Ishikawa (cell line): ENCODE results near the gene MYLK.

Experiments used
- CEBPB ChIP-seq: IDR thresholded peaks from 2 replicates; pipeline ENCODE4 v1.6.1; 2012
- CREB1 ChIP-seq: IDR thresholded peaks from 2 replicates; pipeline ENCODE4 v1.6.1; 2012; ENCODE audit warnings: low read depth
- EGR1 ChIP-seq: IDR thresholded peaks from 2 replicates; pipeline ENCODE4 v1.6.1; 2012
- EP300 ChIP-seq: IDR thresholded peaks from 2 replicates; pipeline ENCODE4 v1.6.1; 2012; ENCODE audit warnings: borderline replicate concordance
- FOXM1 ChIP-seq: IDR thresholded peaks from 2 replicates; pipeline ENCODE4 v1.6.1; 2012; ENCODE audit warnings: low read depth, borderline replicate concordance
- NFIC ChIP-seq: IDR thresholded peaks from 2 replicates; pipeline ENCODE4 v1.6.1; 2012
- RAD21 ChIP-seq: IDR thresholded peaks from 2 replicates; pipeline ENCODE4 v1.6.1; 2012; ENCODE audit warnings: low read depth
- TAF1 ChIP-seq: IDR thresholded peaks from 2 replicates; pipeline ENCODE4 v1.6.1; 2012; ENCODE audit warnings: low read depth, mild to moderate bottlenecking
- TCF12 ChIP-seq: IDR thresholded peaks from 2 replicates; pipeline ENCODE4 v1.6.1; 2012; ENCODE audit warnings: low read depth
- TEAD4 ChIP-seq: IDR thresholded peaks from 2 replicates; pipeline ENCODE4 v1.6.1; 2012
- YY1 ChIP-seq: IDR thresholded peaks from 2 replicates; pipeline ENCODE4 v1.6.1; 2012; ENCODE audit warnings: low read depth
- ZBTB7A ChIP-seq: IDR thresholded peaks from 2 replicates; pipeline ENCODE4 v1.6.1; 2012; ENCODE audit warnings: low read depth
- TF ChIP-seq, protein P1 (sequence below): IDR thresholded peaks from 2 replicates; pipeline ENCODE4 v1.6.1; 2012
- TF ChIP-seq, protein P2 (sequence below): IDR thresholded peaks from 2 replicates; pipeline ENCODE4 v1.6.1; 2012; ENCODE audit warnings: low read depth, mild to moderate bottlenecking
- TF ChIP-seq, protein P3 (sequence below): IDR thresholded peaks from 2 replicates; pipeline ENCODE4 v1.6.1; 2012

MYLK gene

DNA sequence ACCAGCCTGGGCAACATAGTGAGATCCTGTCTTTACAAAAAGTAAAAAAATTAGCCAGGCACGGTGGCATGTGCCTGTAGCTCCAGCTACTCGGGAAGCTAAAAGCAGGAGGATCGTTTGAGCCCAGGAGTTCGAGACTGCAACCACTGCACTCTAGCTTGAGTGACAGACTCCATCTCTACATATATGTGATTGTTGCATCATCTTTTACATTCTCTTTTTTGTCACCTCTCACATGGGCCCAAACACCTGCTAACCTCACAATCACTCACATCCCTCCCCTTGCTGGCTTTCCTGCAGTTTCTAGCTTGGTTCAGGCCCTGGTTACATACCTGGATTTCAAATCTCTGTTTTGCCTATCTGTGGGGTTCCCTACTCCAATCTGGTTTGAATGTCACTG lies 19.4 kb downstream of the MYLK start:
- TF ChIP-seq, protein P1, sequence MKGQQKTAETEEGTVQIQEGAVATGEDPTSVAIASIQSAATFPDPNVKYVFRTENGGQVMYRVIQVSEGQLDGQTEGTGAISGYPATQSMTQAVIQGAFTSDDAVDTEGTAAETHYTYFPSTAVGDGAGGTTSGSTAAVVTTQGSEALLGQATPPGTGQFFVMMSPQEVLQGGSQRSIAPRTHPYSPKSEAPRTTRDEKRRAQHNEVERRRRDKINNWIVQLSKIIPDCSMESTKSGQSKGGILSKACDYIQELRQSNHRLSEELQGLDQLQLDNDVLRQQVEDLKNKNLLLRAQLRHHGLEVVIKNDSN = no peak
- TF ChIP-seq YY1 (no peak), CREB1 (no peak), RAD21 (no peak), TAF1 (no peak), FOXM1 (no peak), TCF12 (no peak), ZBTB7A (no peak), NFIC (no peak), EGR1 (no peak), TEAD4 (no peak), CEBPB (no peak)
- TF ChIP-seq, protein P2, sequence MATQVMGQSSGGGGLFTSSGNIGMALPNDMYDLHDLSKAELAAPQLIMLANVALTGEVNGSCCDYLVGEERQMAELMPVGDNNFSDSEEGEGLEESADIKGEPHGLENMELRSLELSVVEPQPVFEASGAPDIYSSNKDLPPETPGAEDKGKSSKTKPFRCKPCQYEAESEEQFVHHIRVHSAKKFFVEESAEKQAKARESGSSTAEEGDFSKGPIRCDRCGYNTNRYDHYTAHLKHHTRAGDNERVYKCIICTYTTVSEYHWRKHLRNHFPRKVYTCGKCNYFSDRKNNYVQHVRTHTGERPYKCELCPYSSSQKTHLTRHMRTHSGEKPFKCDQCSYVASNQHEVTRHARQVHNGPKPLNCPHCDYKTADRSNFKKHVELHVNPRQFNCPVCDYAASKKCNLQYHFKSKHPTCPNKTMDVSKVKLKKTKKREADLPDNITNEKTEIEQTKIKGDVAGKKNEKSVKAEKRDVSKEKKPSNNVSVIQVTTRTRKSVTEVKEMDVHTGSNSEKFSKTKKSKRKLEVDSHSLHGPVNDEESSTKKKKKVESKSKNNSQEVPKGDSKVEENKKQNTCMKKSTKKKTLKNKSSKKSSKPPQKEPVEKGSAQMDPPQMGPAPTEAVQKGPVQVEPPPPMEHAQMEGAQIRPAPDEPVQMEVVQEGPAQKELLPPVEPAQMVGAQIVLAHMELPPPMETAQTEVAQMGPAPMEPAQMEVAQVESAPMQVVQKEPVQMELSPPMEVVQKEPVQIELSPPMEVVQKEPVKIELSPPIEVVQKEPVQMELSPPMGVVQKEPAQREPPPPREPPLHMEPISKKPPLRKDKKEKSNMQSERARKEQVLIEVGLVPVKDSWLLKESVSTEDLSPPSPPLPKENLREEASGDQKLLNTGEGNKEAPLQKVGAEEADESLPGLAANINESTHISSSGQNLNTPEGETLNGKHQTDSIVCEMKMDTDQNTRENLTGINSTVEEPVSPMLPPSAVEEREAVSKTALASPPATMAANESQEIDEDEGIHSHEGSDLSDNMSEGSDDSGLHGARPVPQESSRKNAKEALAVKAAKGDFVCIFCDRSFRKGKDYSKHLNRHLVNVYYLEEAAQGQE = no peak
- TF ChIP-seq, protein P3, sequence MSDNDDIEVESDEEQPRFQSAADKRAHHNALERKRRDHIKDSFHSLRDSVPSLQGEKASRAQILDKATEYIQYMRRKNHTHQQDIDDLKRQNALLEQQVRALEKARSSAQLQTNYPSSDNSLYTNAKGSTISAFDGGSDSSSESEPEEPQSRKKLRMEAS = no peak

DNA sequence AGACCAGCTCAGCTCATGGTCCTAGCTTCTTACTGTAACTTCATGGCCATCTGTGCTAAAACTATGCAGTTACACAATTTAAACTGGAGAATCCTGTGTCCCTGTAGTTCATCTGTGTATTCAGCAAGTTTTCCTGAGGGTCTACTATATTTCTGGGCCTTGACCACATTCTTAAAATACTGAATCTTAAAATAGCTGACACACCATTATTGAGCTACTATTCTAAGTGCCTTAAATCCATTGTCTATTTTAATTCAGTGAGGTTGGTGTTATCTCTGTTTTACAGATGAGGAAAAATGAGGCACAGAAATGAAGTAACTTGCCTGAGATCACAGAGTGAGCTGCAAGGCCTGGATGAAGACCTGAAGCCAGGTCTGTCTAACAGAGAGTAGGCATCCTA lies 22.0 kb downstream of the MYLK start:
- TF ChIP-seq CEBPB (no peak), EGR1 (no peak), NFIC (no peak)

DNA sequence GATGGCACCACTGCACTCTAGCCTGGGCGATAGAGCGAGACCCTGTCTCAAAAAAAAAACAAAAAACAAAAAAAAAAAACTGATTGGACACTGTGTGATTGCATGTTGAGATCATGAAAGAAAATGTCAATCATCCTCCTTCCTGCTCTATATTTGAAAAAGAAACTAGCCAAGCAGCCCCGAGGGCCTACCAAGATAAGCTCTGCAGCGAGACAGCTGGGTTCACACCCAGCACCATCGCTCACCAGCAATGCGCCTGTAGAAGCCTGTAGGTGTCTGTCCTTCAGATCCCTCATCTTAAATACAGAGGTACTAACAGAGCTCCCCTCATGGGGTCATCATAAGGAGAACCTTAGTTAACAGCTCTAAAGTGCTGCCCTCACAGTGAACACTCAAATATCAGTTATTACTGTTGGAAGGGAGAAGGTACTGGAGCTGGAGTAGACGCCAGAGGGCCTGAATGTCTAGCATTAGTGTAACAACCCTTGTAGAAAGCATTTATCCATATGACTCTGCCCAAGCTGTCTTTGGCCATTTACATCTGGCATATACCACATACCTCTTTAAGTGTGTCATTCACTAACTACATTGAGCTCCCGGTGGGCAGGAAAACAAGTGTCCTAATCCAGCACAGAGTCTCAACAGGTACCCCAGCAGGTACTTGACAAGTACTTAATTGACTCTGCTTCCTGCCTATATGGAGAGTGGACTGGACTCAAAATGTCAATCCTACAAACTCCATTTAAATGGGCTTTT lies 22.9 kb downstream of the MYLK start:
- no peak for TF ChIP-seq TAF1
- TF ChIP-seq, protein P2 = no peak
- TF ChIP-seq YY1 = no peak
- TF ChIP-seq ZBTB7A = no peak
- no peak for TF ChIP-seq FOXM1
- TF ChIP-seq EGR1 = no peak
- no peak for TF ChIP-seq RAD21
- TF ChIP-seq CEBPB = no peak
- no peak for TF ChIP-seq CREB1
- TF ChIP-seq, protein P1 = no peak
- no peak for TF ChIP-seq EP300
- no peak for TF ChIP-seq TEAD4
- TF ChIP-seq, protein P3 = no peak
- no peak for TF ChIP-seq NFIC

DNA sequence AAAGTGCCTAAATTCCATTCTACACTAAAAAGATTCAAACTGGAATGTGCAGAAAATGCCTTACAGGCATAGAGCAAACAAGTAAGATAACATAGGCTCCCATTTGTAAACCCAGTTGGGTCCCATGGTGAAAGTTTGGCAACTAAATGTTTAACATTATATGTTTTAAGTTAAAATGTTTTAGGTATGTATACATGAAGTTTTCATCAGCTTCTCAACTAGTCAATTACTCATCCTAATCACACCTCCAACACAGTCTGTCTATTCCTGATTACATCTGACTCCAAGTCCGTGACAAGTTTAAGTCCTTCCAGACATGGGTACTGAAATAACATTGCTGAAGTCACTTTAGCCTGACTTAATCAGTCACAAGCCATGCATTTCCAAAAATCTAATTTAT lies 25.0 kb downstream of the MYLK start:
- TF ChIP-seq, protein P3 = no peak
- TF ChIP-seq YY1 (no peak), FOXM1 (no peak), TAF1 (no peak), ZBTB7A (no peak), RAD21 (no peak), TEAD4 (no peak), CREB1 (no peak), EP300 (no peak), EGR1 (no peak), NFIC (no peak)
- TF ChIP-seq, protein P2 = no peak
- TF ChIP-seq, protein P1 = no peak
